Measurements from ENCODE around the gene CREB3L2.

DNA sequence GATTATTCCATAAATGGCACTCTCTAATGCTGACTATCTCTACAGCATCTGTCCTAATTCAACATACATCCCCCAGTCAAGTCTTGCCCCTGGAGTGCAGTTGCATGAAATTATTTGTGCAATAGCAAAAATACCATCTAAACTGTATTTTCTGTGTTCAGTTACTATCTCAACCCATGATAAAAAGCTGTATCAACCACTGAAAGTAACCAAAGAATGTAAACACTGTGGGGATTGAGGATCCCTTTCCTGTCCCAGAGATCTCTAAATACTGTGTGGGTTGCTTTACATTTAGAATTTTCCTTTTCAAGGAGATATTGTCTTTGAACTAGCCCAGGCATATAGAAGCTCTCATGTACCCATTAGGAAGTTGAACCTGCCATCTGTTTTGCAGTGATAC lies 131.2 kb downstream of the CREB3L2 start:
- TF ChIP-seq, protein P1, sequence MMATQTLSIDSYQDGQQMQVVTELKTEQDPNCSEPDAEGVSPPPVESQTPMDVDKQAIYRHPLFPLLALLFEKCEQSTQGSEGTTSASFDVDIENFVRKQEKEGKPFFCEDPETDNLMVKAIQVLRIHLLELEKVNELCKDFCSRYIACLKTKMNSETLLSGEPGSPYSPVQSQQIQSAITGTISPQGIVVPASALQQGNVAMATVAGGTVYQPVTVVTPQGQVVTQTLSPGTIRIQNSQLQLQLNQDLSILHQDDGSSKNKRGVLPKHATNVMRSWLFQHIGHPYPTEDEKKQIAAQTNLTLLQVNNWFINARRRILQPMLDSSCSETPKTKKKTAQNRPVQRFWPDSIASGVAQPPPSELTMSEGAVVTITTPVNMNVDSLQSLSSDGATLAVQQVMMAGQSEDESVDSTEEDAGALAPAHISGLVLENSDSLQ (IDR thresholded peaks at IDR 0.05) = no peak
- TF ChIP-seq FOXA1 (IDR thresholded peaks at IDR 0.05) = no peak

Measured in HEK293T (cell line).